C4-2B (cell line): ENCODE data around the gene LEMD1.

Source experiments
- CTCF ChIP-seq: fragments of 450-650 bp; conservative IDR thresholded peaks from 2 replicates; pipeline ENCODE4 v1.5.1; 2017; ENCODE audit warnings: mild to moderate bottlenecking
- ZFX ChIP-seq: fragments of 450-650 bp; IDR thresholded peaks from 2 replicates; pipeline ENCODE4 v1.6.1; 2017

GRCh38 chr1:205379056-205379455 is 42.8 kb downstream of the LEMD1 start:
- TF ChIP-seq CTCF (no peak), ZFX (no peak)
